Posterior vena cava (tissue), 2 donors: ENCODE results near the gene OSGEPL1. TPM values are rescaled to one million over a fixed set of nuclear protein-coding genes. Genes with fewer than 3 reads are reported as not detected.
"Not testable (repeated sequence)": the region's sequence is repeated elsewhere in the genome, so short reads cannot be mapped to it uniquely, and the experiment has no call there.

ENCODE experiments used
- DNase-seq: peaks from one replicate; pipeline ENCODE4 v3.0.0-alpha.2; 2020; ENCODE audit warnings: low spot score
- intact Hi-C, 2 donors: fragments of 100-400 bp; cut with DNase I; formaldehyde crosslinking; loops; one replicate each; pipeline versions ENCODE4 v1.14.1 to v1.14.2; 2022 to 2023
- total RNA-seq, 2 donors: library from RNA; stranded (reverse); fragmentation: NEBNext Ultra II Directional; extraction: Animal tissue kit (Norgen Biotek cat#: 25700); gene quantifications; one replicate each; pipeline ENCODE4 v1.2.1, GENCODE V29; 2021
- donor health status: DM: yes; HTN: yes; CAD: no.
- donor health status: DM: yes; HTN: yes; CAD: no.

Gene OSGEPL1
- total RNA-seq, 2 donors from 2014 or later, result 4.4 to 5.6 TPM

DNA sequence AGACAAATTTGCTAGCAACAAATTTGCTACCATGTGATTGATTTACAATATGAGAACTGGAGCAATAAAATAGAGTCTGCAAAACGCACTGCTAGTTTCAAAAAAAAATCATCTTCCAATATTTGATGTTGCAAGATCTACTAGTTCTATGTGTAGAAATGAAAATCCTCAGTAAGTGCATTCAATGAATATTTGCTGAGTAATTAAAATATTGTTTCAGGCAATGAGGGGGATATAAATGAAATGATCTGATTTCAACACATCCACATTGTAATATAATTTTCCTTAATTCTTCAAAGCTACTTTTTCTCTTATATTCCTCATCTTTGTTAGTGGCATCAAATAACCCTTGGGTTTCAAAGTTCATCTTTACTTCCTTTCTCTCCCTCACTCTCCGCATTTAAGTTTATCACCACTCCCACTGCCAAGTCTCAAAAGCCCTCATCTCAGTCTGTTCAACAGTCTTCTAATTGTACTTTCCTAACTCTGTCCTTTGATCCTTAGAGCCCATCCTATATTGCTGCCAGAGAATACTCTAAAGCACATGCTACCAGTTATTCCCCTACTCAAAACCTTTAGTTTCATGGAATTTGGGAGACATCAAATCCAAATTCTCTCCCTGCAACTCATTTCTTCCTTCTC lies 6.2 kb downstream of the OSGEPL1 start:
- intact Hi-C loops, result no loop called here
- no peak for DNase-seq

DNA sequence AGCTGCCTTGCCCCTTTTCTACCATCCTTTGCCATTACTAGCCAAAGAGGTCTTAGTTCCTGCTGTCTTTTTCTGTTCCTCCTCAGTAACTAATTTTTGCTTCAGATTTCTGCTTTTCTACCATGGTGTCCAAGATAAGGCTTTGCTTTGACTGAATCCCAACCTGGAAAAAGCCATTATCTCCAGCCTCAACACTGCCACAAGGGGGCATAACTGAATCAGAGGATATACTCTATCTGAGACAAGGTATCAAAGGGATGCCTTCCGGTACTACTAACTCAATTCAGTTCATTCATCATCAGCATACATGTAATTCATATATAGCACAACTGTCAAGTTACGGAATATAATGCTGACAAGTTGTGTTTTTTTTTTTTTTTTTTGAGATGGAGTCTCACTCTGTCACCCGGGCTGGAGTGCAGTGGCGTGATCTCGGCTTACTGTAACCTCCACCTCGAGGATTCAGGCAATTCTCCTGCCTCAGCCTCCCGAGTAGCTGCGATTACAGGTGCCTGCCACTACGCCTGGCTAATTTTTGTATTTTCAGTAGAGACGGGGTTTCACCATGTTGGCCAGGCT lies 11.4 kb downstream of the OSGEPL1 start:
- intact Hi-C loops, result loop anchor here in 1 of 2 donors (5.0 kb wide), 1 partner anchor 316 kb away; no protein-coding TSS in a partner anchor
- no peak for DNase-seq

DNA sequence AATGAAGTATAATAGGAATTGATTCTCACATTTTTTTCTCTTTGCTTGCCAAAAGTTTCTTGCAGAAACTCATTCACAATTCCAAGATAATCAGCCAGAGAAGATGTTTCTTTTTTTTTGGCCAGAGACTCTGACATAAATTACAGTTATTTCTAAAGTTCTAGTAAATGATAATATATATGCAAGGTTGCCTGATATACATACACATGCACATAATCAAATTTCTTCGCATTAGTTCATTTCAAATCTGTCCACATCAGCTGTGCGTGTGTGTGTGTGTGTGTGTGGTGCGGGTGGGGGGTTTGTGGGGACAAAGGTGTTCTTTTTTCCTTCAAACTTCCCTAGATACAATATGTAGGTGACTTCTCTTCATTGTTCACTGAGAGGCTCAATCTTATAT lies 33.2 kb downstream of the OSGEPL1 start:
- intact Hi-C loops, result no loop called here
- DNase-seq, result no peak

DNA sequence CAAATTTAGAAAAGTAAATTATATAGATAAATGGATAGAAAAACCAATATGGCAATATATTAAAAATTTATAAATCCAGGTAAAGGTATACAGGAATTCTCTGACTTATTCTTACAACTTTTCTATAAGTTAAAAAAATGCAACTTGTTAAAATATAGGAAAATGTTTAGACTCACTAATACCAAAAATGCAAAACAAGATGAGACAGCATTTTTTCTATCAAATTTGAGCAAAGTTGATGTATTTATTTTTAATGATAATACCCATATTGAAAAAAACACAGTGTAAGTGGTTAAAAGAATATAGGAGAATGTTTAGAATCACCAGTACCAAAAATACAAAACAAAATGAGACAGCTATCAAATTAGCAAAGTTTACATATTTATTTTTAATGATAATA lies 35.7 kb downstream of the OSGEPL1 start:
- intact Hi-C loops, result no loop called here
- no peak for DNase-seq

DNA sequence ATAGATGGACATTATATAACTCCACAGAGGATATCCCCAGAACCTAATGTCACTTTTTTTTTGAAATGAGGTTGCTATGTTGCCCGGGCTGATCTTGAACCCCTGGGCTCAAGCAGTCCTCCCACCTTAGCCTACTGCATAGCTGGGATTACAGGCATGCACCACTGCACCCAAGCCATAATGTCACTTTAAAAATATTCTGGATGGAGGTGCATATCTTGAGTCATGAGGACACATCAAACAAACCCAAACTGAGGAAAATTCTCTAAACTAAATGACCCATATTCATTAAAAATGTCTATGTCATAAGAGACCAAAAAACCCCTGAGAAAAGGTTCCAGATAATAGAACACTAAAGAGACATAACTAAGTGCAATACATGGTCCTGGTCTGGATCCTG lies 36.3 kb downstream of the OSGEPL1 start:
- intact Hi-C loops, result no loop called here
- DNase-seq, result no peak

DNA sequence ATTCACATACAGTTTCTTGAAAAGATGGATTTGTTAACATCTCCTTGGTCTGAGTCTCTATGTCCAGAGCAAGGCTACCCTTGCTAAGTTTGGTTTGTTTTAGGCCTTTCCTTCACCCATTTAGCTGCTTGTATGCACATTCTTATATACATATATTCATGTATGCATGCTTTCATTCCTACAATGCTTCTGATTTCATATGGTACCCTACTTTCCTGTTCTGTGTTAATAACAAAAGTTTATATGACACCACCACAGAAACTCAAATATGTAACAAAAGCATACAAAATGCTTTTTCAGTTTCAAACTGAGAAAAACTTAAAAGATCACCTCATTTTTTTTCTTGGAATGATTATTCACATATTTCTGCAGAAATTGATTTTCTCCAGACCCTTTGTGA lies 39.4 kb downstream of the OSGEPL1 start:
- intact Hi-C loops, result no loop called here
- DNase-seq, result no peak

DNA sequence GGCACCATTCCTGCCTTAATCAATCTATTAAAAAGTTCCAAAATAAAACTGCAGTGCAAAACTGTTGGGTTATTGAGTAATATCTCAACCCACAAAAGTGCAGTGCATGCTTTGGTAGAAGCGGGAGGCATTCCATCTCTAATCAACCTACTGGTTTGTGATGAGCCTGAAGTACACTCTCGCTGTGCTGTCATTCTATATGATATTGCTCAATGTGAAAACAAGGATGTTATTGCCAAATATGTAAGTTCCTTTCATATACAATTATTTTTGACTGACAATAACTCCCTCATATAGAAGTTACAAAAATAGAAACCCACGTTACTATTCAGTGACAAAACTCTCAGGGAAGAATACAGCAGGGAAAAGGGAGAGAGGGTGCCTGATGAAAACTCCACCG lies 43.0 kb downstream of the OSGEPL1 start:
- intact Hi-C loops, result no loop called here
- no peak for DNase-seq

DNA sequence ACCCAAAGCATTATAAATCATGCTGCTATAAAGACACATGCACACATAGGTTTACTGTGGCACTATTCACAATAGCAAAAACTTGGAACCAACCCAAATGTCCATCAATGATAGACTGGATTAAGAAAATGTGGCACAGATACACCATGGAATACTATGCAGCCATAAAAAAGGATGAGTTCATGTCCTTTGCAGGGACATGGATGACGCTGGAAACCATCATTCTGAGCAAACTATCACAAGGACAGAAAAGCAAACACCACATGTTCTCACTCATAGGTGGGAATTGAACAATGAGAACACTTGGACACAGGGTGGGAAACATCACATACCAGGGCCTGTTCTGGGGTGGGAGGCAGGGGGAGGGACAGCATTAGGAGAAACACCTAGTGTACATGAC lies 45.0 kb downstream of the OSGEPL1 start:
- intact Hi-C loops, DNase-seq: not testable (repeated sequence)

DNA sequence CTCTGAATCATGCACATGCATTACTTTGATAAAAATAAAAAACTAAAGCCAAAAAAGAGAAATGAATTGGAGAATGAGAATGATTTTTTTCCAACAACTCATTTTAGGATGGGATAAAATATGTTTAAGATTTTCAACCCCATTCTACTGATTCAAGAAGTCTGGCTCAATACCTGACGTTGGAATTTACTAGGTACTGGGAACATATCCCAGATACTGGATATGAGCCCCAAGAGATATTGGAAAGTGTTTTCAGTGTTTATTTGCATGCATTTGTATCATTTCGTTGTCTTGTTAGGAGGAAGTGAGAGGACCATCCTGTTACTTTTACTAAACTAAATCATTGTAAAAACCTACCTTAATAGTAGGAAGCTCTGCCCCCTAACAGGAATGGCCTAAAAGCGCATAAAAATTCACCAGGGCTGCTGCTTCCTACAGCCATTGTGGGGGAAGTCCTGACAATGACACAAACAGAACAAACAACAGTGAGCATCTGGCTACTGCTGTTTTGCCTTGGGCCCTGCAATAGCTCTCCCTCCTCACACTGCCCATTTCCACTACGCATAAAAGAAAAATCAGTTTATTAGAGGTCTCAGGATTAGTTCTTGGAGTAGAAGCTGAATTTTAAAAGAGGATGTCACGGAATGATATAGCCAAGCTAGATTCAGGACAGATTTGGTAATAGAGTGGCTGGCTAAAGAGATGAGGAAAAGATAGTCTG lies 52.9 kb downstream of the OSGEPL1 start:
- DNase-seq, result no peak
- intact Hi-C loops, result no loop called here

DNA sequence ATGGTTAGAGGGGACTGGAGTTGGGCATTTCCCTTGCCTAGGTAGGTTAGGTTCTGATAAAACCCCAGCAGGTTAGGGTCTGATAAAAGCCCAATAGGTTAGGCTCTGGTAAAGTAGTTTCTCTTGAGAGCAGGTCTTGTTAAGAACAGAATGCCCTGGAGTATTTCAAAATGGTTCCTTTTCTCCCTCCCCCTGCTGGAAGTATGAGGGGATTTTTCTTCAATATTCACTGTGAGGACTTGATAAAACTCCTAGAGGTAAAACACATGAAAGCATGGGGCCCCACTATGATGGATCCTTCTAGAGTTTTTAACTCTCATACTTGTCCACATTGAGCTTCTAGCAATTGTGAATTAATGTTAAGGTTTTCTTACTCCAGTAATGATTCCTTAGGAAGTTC lies 60.5 kb downstream of the OSGEPL1 start:
- intact Hi-C loops, result no loop called here
- no peak for DNase-seq

DNA sequence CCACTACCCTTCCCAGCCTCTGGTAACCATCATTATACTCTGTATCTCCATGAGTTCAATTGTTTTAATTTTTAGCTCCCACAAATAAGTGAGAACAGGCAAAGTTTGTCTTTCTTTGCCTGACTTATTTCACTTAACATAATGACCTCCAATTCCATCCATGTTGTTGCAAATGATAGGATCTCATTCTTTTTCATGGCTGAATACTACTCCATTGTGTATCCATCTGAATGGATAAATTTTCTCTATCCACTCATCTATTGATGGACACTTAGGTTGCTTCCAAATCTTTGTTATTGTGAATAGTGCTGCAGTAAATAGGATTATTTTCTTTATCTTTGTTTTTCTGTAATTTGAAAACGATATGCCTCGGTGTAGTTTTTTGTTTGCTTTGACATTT lies 61.9 kb downstream of the OSGEPL1 start:
- no peak for DNase-seq
- intact Hi-C loops, result no loop called here

DNA sequence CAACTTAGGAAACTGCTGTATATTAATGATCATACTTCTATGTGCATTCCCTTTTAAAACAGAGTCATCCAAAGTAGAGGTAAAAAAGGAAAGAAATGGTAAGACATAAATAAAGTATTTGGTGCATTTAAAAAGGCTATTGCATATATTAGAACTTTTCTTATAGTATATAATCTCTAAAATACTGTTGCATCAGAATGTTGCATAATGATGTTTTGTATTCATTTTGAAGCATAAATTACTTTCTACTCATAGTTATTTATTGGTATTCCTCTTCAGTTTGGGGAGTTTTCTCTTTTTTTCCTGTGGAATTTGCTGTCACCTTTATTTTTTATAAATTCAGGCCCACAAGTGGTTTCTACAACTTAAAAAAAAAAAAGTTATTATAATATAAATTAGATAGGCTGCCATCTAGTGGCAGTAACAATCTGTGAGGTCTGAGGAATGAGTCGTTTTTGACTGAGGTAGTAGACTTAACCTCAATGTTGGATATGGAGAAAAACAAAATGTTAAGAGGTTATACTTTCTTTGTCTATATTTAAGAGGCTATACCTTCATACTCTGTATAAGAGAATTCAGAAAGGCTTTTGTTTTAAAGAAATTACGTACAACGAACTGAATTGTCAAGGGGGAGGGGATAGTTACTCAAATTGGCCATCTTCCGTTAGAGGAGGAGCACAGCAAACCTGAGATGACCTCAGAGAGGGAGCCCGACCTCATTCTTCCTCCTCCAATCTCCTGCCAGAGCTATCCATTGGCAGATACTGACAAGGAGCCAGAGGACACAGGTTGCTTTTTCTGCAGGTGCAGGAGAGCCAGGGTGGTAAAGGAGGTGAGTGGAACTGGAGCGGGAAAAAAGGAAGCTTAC lies 64.3 kb downstream of the OSGEPL1 start:
- no peak for DNase-seq
- intact Hi-C loops, result loop anchor here in 1 of 2 donors (5.0 kb wide), 1 partner anchor 36 kb away; the partner anchor contains the start of gene ASNSD1

Other genes starting within 250 kb of the OSGEPL1 start
- 10 to 100 TPM; 43.8 to 72.0 TPM for gene SLC40A1, start 182.0 kb downstream of the OSGEPL1 start, total RNA-seq
- 10 to 100 TPM; 32.4 to 36.2 TPM for gene ASNSD1, start 101.3 kb downstream of the OSGEPL1 start, total RNA-seq
- gene ANKAR, start 88.1 kb downstream of the OSGEPL1 start, total RNA-seq, result 10 to 100 TPM; 14.1 to 15.1 TPM
- gene ORMDL1, start 21.5 kb upstream of the OSGEPL1 start, total RNA-seq, result 10 to 100 TPM; 42.0 to 47.3 TPM
- 10 to 100 TPM; 20.1 to 25.2 TPM for gene PMS1, start 21.7 kb upstream of the OSGEPL1 start, total RNA-seq